HUDEP-2 (cell line): Measurements from ENCODE around the gene CNTNAP2.

Source experiments
- DNase-seq, 76 experiments: peaks; one replicate each; lab custom pipeline; 2025; ENCODE audit not compliant: unreplicated experiment in 76 of 76; lab: John Stamatoyannopoulos, UW

CNTNAP2 gene

GRCh38 chr7:146116521-146117222, at the start of gene CNTNAP2:
Gene CNTNAP2, plus strand, starts transcription at chr7:146116801. Its CDS starts 76 bp downstream, at chr7:146116877.
- no peak for DNase-seq

- no peak for DNase-seq
These were observed 48.7 kb upstream of the CNTNAP2 start for GRCh38 chr7:146067880-146068279.

GRCh38 chr7:146074195-146074765, 42.3 kb upstream of the CNTNAP2 start:
- DNase-seq = no peak

GRCh38 chr7:146076344-146076743, 40.3 kb upstream of the CNTNAP2 start:
- no peak for DNase-seq

GRCh38 chr7:146084086-146084485, 32.5 kb upstream of the CNTNAP2 start:
- DNase-seq = no peak

- DNase-seq = peak in 2 of 76 experiments; percentile 0 to 2
These were observed 26.5 kb upstream of the CNTNAP2 start for GRCh38 chr7:146090023-146090645.

GRCh38 chr7:146094356-146094755, 22.2 kb upstream of the CNTNAP2 start:
- DNase-seq = no peak

GRCh38 chr7:146096994-146097393, 19.6 kb upstream of the CNTNAP2 start:
- DNase-seq = peak in 1 of 76 experiments; percentile 0

GRCh38 chr7:146106319-146106718, 10.3 kb upstream of the CNTNAP2 start:
- DNase-seq = no peak

GRCh38 chr7:146112755-146113154, 3.8 kb upstream of the CNTNAP2 start:
- no peak for DNase-seq

GRCh38 chr7:146115548-146115850, 1.1 kb upstream of the CNTNAP2 start:
- no peak for DNase-seq

GRCh38 chr7:146115851-146116520, 615 bp upstream of the CNTNAP2 start:
- DNase-seq = peak in 2 of 76 experiments; percentile 0 to 2

- DNase-seq = no peak
These were observed 975 bp downstream of the CNTNAP2 start for GRCh38 chr7:146117576-146117975.

GRCh38 chr7:146119002-146119401, 2.4 kb downstream of the CNTNAP2 start:
- no peak for DNase-seq

GRCh38 chr7:146123715-146124114, 7.1 kb downstream of the CNTNAP2 start:
- DNase-seq = no peak

- no peak for DNase-seq
These were observed 10.3 kb downstream of the CNTNAP2 start for GRCh38 chr7:146126767-146127509.

- DNase-seq = no peak
These were observed 12.7 kb downstream of the CNTNAP2 start for GRCh38 chr7:146129296-146129695.

GRCh38 chr7:146129997-146130396, 13.4 kb downstream of the CNTNAP2 start:
- DNase-seq = no peak

GRCh38 chr7:146131701-146132100, 15.1 kb downstream of the CNTNAP2 start:
- DNase-seq = no peak

GRCh38 chr7:146136357-146136875, 19.8 kb downstream of the CNTNAP2 start:
- no peak for DNase-seq

- DNase-seq = no peak
These were observed 22.3 kb downstream of the CNTNAP2 start for GRCh38 chr7:146138926-146139325.
